H9 (cell line): ENCODE measurements around the gene UBE2U. TPM values are rescaled to one million over a fixed set of nuclear protein-coding genes. Genes with fewer than 3 reads are reported as not detected.

Experiments used
- DNase-seq: peaks from one replicate; pipeline ENCODE4 v3.0.0-alpha.2; 2017
- H2AFZ ChIP-seq: one replicate; pipeline ENCODE4 v1.6.1; 2013; ENCODE audit warnings: mild to moderate bottlenecking, low read length, control low read depth, moderate library complexity
- H2AK5ac ChIP-seq: 2 replicates; pipeline ENCODE4 v1.6.1; 2013; ENCODE audit warnings: low read length, control low read depth, mixed read lengths; ENCODE audit not compliant: insufficient read length
- H2BK120ac ChIP-seq: one replicate; pipeline ENCODE4 v1.6.1; 2013; ENCODE audit warnings: low read depth, mild to moderate bottlenecking, low read length, control low read depth, inconsistent platforms; ENCODE audit not compliant: poor library complexity, severe bottlenecking
- H2BK12ac ChIP-seq: 2 replicates; pipeline ENCODE4 v1.6.1; 2013; ENCODE audit warnings: low read length, control low read depth, mixed read lengths, low read depth; ENCODE audit not compliant: insufficient read length
- H2BK15ac ChIP-seq: 2 replicates; pipeline ENCODE4 v1.6.1; 2013; ENCODE audit warnings: low read depth, low read length, control low read depth
- H2BK20ac ChIP-seq: one replicate; pipeline ENCODE4 v1.6.1; 2013; ENCODE audit warnings: low read depth, mild to moderate bottlenecking, low read length, control low read depth, inconsistent platforms; ENCODE audit not compliant: poor library complexity, severe bottlenecking
- H2BK5ac ChIP-seq: 2 replicates; pipeline ENCODE4 v1.6.1; 2013; ENCODE audit warnings: low read length, control low read depth, mixed read lengths; ENCODE audit not compliant: insufficient read length
- H3K14ac ChIP-seq: 2 replicates; pipeline ENCODE4 v1.6.1; 2013; ENCODE audit warnings: low read length, control low read depth; ENCODE audit not compliant: insufficient read depth
- H3K18ac ChIP-seq: 2 replicates; pipeline ENCODE4 v1.6.1; 2013; ENCODE audit warnings: low read depth, mild to moderate bottlenecking, mixed read lengths, low read length, control low read depth; ENCODE audit not compliant: insufficient read length
- H3K23ac ChIP-seq: 2 replicates; pipeline ENCODE4 v1.6.1; 2013; ENCODE audit warnings: low read length, control low read depth, mixed read lengths, low read depth; ENCODE audit not compliant: insufficient read length
- H3K23me2 ChIP-seq: 2 replicates; pipeline ENCODE4 v1.6.1; 2013; ENCODE audit warnings: low read depth, mild to moderate bottlenecking, mixed read lengths, low read length, control low read depth; ENCODE audit not compliant: insufficient read length, poor library complexity, severe bottlenecking
- H3K27ac ChIP-seq: 2 replicates; pipeline ENCODE4 v1.5.1; 2013; ENCODE audit warnings: low read length, control low read depth, mixed read lengths, low read depth; ENCODE audit not compliant: insufficient read length
- H3K27me3 ChIP-seq: 2 replicates; pipeline ENCODE4 v1.6.1; 2013; ENCODE audit warnings: low read length, control low read depth, inconsistent platforms; ENCODE audit not compliant: insufficient read depth
- H3K4ac ChIP-seq: 2 replicates; pipeline ENCODE4 v1.6.1; 2013; ENCODE audit warnings: low read depth, mild to moderate bottlenecking, control low read depth, inconsistent platforms, low read length, moderate library complexity
- H3K4me1 ChIP-seq: 2 replicates; pipeline ENCODE4 v1.6.1; 2013; ENCODE audit warnings: low read length, control low read depth, inconsistent platforms; ENCODE audit not compliant: insufficient read depth
- H3K4me2 ChIP-seq: 2 replicates; pipeline ENCODE4 v1.6.1; 2013; ENCODE audit warnings: low read length, control low read depth, mixed read lengths; ENCODE audit not compliant: insufficient read length, insufficient read depth
- H3K56ac ChIP-seq: 2 replicates; pipeline ENCODE4 v1.6.1; 2013; ENCODE audit warnings: low read depth, mild to moderate bottlenecking, mixed read lengths, low read length, control low read depth; ENCODE audit not compliant: insufficient read length
- H3K79me1 ChIP-seq: 2 replicates; pipeline ENCODE4 v1.6.1; 2013; ENCODE audit warnings: low read depth, mild to moderate bottlenecking, moderate library complexity, low read length, control low read depth, inconsistent platforms; ENCODE audit not compliant: insufficient read depth, poor library complexity, severe bottlenecking
- H3K79me2 ChIP-seq: 2 replicates; pipeline ENCODE4 v1.6.1; 2013; ENCODE audit warnings: low read length, control low read depth, inconsistent platforms; ENCODE audit not compliant: insufficient read depth
- H3K9ac ChIP-seq: 2 replicates; pipeline ENCODE4 v1.6.1; 2013; ENCODE audit warnings: low read length, control low read depth, mixed read lengths; ENCODE audit not compliant: insufficient read length; ENCODE audit errors: extremely low read depth
- H3K9me3 ChIP-seq: one replicate; pipeline ENCODE4 v1.6.1; 2013; ENCODE audit warnings: low read depth, low read length, inconsistent platforms; ENCODE audit not compliant: control insufficient read depth
- H3T11ph ChIP-seq: one replicate; pipeline ENCODE4 v1.6.1; 2013; ENCODE audit warnings: mild to moderate bottlenecking, low read length, control low read depth, inconsistent platforms
- H4K20me1 ChIP-seq: one replicate; pipeline ENCODE4 v1.6.1; 2013; ENCODE audit not compliant: control insufficient read depth, insufficient read length, insufficient read depth
- H4K5ac ChIP-seq: 2 replicates; pipeline ENCODE4 v1.6.1; 2013; ENCODE audit warnings: low read depth, mild to moderate bottlenecking, mixed read lengths, low read length, control low read depth; ENCODE audit not compliant: insufficient read length
- H4K8ac ChIP-seq: replicated peaks from 2 replicates; pipeline ENCODE4 v1.6.1; 2013; ENCODE audit warnings: low read length, control low read depth, mixed read lengths, low read depth; ENCODE audit not compliant: insufficient read length
- H4K91ac ChIP-seq: 2 replicates; pipeline ENCODE4 v1.6.1; 2013; ENCODE audit warnings: low read depth, mild to moderate bottlenecking, moderate library complexity, mixed read lengths, low read length, control low read depth; ENCODE audit not compliant: insufficient read length
- H3K27ac Mint-ChIP-seq, 3 experiments: 2 replicates in 2 of 3; 3 replicates in 1 of 3; pipeline ENCODE4 v1.8.0; 2020 to 2021; ENCODE audit warnings: mixed read lengths in 3 of 3, mild to moderate bottlenecking in 1 of 3, moderate library complexity in 1 of 3
- H3K27me3 Mint-ChIP-seq: 2 replicates; pipeline ENCODE4 v1.8.0; 2021; ENCODE audit warnings: low read depth, mild to moderate bottlenecking, moderate library complexity, mixed read lengths
- H3K36me3 Mint-ChIP-seq, 3 experiments: 2 replicates in 2 of 3; 3 replicates in 1 of 3; pipeline ENCODE4 v1.8.0; 2020 to 2021; ENCODE audit warnings: low read depth in 3 of 3, mixed read lengths in 3 of 3; ENCODE audit not compliant: insufficient read depth in 1 of 3
- H3K4me1 Mint-ChIP-seq, 2 experiments: 2 replicates each; pipeline ENCODE4 v1.8.0; 2020; ENCODE audit warnings: mixed read lengths in 2 of 2
- H3K4me3 Mint-ChIP-seq, 2 experiments: 2 replicates in 1 of 2; 3 replicates in 1 of 2; pipeline ENCODE4 v1.8.0; 2020 to 2021; ENCODE audit warnings: mild to moderate bottlenecking in 2 of 2, mixed read lengths in 2 of 2, moderate library complexity in 1 of 2
- H3K9me3 Mint-ChIP-seq, 2 experiments: 2 replicates in 1 of 2; 3 replicates in 1 of 2; pipeline ENCODE4 v1.8.0; 2020; ENCODE audit warnings: mild to moderate bottlenecking in 2 of 2, mixed read lengths in 2 of 2, moderate library complexity in 1 of 2
- WGBS: extraction: QIAGEN DNeasy Blood & Tissue Kit; methylation state at CpG from one replicate; pipeline ENCODE4 v1.1.7; 2013; ENCODE audit warnings: missing lambda C conversion rate, low lambda C conversion rate, mixed read lengths; ENCODE audit not compliant: insufficient read length; ENCODE audit errors: extremely low coverage; 5-methylcytosine and 5-hydroxymethylcytosine counted together
- total RNA-seq: library from RNA; stranded (reverse); gene quantifications from 2 replicates; pipeline ENCODE4 v1.2.1, GENCODE V29; 2021
- TF ChIP-seq, protein P1 (sequence below): fragments of 200-600 bp; sonication (generic); conservative IDR thresholded peaks from 3 replicates; pipeline ENCODE4 v1.8.0; 2021; ENCODE audit warnings: antibody characterized with exemption, mild to moderate bottlenecking

The UBE2U gene
- total RNA-seq, 1 experiment from 2014 or later: not detected

GRCh38 chr1:64220241-64220640 lies 16.8 kb downstream of the UBE2U start:
- Histone ChIP-seq H3K14ac (no peak overlapping the region), H3K27ac (no peak overlapping the region), H4K8ac (no peak overlapping the region), H2BK120ac (no peak overlapping the region), H3K23ac (no peak overlapping the region), H2AFZ (no peak overlapping the region), H2BK15ac (no peak overlapping the region), H2BK5ac (no peak overlapping the region), H3K79me1 (no peaks in the 10 kb centered on the region), H2BK12ac (no peak overlapping the region), H3K4me1 (no peaks in the 10 kb centered on the region), H4K91ac (no peak overlapping the region), H4K20me1 (no peaks in the 10 kb centered on the region), H3T11ph (no peak overlapping the region), H3K4me2 (no peak overlapping the region), H3K23me2 (no peaks in the 10 kb centered on the region), H3K9ac (no peak overlapping the region), H4K5ac (no peak overlapping the region), H3K9me3 (no peaks in the 10 kb centered on the region), H3K27me3 (no peaks in the 10 kb centered on the region), H3K79me2 (no peaks in the 10 kb centered on the region), H2BK20ac (no peak overlapping the region), H3K4ac (no peak overlapping the region), H3K56ac (no peak overlapping the region), H3K18ac (no peak overlapping the region), H2AK5ac (no peak overlapping the region)
- Mint-ChIP-seq H3K36me3 (no peaks in the 10 kb centered on the region), H3K4me1 (no peaks in the 10 kb centered on the region), H3K4me3 (no peak overlapping the region), H3K27me3 (no peaks in the 10 kb centered on the region), H3K9me3 (peaks cover 0 to 3% of the 10 kb centered on the region in 2 experiments; a peak in 1 of 5 replicates), H3K27ac (no peak overlapping the region; a peak in 1 of 7 replicates)
- no CpG with 5 or more reads among the region's 5 CpGs for WGBS
- DNase-seq: no peak
- TF ChIP-seq, protein P1, sequence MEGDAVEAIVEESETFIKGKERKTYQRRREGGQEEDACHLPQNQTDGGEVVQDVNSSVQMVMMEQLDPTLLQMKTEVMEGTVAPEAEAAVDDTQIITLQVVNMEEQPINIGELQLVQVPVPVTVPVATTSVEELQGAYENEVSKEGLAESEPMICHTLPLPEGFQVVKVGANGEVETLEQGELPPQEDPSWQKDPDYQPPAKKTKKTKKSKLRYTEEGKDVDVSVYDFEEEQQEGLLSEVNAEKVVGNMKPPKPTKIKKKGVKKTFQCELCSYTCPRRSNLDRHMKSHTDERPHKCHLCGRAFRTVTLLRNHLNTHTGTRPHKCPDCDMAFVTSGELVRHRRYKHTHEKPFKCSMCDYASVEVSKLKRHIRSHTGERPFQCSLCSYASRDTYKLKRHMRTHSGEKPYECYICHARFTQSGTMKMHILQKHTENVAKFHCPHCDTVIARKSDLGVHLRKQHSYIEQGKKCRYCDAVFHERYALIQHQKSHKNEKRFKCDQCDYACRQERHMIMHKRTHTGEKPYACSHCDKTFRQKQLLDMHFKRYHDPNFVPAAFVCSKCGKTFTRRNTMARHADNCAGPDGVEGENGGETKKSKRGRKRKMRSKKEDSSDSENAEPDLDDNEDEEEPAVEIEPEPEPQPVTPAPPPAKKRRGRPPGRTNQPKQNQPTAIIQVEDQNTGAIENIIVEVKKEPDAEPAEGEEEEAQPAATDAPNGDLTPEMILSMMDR: no peak
